HG03558 (cell line): ENCODE measurements around the gene CFAP299.
A peak's percentile ranks its signal among the peaks of the same experiment; 100 is the strongest.

Experiments used
- ATAC-seq: cut with Tn5 transposase; IDR thresholded peaks from one replicate; pipeline ENCODE4 v1.9.1; 2021; ENCODE audit warnings: moderate number of reproducible peaks; ENCODE audit not compliant: unreplicated experiment; ENCODE audit errors: extremely low read depth

The CFAP299 gene

DNA sequence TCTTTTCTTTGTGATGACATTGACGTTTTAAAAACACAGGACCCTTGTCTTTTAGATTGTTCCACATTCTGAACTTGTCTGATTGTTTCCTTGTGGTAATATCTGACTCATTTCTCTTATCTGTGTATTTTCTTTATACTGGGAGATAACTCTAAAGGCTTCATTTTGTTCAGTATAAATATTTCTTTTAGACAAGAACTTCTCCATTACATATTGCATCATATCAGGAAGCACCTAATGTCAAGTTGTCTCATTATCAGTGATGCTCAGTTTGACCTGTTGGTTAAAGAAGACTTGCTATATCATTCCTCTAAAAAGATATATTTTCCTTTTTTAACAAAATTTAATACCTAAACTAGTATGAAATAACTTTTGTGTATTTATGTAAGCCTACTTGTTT, 542.7 kb downstream of the CFAP299 start:
- ATAC-seq: no peak

GRCh38 chr4:80897537-80898303, 562.2 kb downstream of the CFAP299 start:
- ATAC-seq: peak; percentile 68

DNA sequence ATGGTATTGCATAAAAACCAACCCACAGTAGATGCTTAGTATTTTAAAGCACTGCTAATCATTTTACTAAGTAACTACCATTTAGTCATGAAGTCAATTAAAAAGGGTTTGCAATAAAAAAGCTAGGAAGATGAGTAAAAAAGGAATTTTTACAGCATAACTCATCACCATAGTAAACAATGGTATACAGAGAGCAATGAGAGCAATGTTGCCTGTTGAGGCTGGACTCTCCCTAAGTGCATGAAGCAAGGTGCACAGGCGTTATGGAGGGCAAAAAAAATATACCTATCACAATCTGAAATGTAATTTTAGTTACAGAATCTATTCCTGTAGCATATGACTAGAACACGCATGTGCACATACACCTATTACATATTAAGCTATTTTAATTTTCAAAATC, 565.4 kb downstream of the CFAP299 start:
- no peak for ATAC-seq

DNA sequence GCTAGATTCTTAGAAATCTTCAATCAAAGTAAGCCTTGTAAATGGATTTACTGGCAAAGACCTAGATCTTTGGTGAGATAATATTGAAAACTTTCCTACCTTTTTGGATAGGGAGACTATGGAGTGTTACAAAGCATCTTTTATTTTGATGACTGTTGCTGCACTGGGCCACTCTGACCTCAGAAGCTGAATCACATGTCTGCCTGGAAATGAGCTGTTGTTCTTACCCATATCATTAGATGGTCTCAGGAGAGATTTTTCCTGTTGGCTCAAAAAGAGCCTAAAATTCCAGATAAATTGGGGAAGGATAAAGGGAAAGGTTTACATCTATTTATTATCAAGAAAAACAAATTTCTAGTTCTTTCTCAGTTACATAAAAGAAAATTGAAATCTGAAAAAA, 567.5 kb downstream of the CFAP299 start:
- ATAC-seq: no peak

DNA sequence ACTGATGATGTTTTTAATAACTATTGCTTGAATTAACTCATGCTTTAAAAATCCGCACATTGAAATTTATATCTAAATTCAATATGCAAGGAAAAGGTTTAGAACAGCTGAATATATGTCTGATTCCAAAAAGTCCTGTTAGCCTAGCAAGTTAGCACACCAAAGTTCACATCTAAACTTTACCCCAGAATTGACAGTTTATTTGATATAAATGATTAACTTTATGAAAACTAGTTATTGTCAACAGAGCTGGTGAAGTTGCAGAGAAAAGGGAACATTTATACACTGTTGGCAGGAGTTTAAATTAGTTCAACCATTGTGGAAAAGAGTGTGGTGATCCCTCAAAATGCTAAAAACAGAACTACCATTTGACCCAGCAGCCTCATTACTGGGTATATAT, 574.4 kb downstream of the CFAP299 start:
- ATAC-seq: no peak

DNA sequence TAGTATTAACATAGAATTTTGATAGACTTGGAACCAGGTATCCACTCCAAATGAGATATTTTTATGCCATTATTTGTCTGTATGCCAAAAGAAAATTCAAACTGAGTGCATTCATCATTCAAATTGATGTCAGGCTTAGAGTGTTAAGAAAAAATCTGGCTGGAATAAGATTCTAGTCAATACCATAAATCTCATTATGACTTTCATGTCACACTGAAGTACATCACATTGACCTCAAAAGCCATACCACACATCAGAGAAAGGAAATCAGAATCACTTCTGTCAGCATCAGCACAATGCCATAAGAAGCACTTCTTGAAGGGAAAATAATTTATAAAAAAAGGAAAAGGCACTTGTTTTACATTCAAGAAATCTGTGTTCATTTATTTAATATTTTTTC, 575.9 kb downstream of the CFAP299 start:
- ATAC-seq: no peak

DNA sequence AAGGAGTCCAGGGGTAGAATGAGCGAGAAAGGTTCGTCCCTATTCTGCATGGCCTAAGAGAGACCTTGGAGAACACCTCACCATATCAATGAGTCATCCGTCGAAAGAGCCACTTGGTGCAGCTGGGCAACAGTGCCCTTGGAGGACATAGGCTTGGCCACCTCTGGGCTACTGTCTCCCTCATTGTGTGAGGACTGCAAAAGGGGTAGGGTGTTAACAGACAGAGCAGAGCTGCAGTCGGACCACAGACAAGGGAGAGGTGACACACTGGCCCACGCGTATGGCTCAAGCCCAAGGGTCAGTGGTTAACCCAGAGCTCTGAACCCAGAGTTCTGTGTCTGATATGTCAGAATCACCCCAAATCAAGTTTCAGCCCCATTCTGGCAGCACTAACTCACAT, 576.8 kb downstream of the CFAP299 start:
- no peak for ATAC-seq

DNA sequence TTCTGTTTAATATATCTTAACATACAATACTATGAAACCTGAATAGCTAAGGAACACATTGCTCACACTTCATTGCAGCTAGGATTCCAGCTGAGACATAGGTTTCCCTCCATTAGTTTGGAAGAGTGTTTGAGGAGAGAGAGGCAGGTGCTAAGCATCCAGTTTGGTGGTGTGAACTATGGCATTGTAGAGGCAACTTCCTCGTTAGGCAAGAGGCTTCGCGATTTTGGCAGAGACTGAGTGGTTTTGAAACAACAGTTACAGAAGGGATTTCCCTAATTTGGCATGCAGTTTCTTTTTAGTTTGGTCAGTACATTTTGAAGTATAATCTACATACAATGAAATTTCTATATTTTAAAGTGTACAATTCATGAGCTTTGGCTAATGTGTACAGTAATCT, 577.9 kb downstream of the CFAP299 start:
- ATAC-seq: peak; percentile 88

DNA sequence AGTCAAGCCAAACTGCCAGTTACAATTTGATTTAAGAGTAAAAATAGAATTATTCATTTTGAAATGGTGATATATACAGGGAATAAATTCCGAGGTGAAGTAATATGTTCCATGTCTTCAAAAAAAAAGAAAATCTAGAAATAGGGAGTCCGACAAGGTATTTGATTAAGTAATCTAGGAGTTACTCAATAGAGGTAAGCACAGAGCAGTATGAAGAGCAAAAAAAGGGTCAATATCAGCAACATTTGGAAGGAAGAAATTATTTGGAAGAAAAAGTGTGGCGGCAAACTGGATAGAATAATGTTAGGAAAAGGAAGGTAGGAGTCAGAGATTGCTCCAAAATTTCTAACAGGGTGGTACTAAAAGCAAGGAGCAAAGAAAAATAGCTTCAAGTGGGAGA, 581.2 kb downstream of the CFAP299 start:
- no peak for ATAC-seq

DNA sequence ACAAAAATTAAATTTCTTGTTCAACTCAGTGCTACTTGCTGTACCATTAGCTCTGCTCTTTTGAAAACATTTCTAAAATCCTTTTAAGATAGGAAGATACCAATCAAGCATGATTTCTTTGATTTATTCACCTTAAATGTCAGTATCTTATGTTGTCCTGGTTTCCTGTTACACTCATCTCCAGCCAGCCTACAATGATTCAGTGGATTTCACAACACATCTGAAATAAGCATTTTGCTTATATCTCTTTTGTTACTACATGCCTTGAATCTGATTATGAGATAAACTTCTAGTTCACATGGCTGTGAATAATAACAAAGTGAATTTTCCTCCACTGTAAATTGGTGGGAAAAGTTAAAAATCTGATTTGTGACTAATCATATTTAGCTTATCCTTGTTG, 582.5 kb downstream of the CFAP299 start:
- no peak for ATAC-seq

GRCh38 chr4:80921441-80921840, 585.9 kb downstream of the CFAP299 start:
- ATAC-seq: no peak

DNA sequence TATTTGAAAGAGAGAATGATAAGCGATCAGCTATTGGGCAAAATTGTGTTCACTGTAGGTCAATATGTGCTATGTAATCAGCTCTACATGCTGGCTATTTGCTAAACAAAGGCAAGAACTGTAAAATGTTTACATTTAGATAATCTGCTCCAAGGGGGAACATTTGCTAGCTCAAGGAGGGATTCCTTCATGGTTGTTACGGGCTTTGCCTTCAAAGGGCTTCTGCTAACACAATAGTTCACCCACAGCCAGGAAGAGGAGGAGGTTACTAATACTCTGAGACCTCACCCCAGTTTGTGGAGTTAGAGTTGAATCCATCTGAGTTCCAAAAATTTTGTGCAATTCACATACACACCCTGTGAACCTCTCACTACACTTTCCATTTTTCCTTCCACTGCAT, 587.4 kb downstream of the CFAP299 start:
- ATAC-seq: no peak

GRCh38 chr4:80925293-80925692, 589.8 kb downstream of the CFAP299 start:
- no peak for ATAC-seq

DNA sequence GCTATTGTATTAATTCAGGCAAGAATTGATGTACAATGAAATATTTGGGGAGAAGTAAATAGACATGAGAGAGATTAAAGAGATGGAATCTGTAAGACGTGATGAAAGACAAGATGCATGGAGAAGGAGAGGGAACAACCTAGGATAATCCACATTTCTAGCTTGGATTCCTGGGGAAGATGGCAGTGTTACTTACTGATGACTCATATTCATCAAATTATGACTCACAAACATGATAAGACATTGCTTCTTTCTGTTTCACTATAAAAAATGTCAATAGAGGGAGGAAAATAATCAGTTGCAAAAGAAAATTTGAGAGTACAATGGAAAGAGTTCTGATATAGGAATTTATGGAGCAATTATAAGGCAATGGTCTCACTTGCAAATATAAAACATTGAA, 590.9 kb downstream of the CFAP299 start:
- no peak for ATAC-seq

DNA sequence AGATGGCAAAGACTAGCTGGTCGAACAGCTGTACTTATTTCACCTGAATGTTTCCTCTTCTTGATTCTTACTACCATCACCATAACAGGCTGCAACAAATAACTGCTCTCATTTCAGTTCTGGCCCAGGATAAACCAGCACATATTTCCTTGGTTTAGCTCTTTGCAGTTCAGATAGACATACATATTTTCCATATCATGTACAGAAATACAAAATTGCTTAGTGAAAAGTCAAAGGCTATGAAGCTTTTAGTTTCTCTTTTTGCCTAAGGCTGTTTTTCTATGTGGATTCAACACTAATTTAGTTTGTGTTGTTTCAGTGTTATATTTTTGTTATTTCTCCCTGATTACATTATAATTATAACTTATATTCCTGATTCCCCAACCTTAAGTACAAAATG, 591.4 kb downstream of the CFAP299 start:
- no peak for ATAC-seq

- ATAC-seq: no peak
Measured at GRCh38 chr4:80927420-80927819, 591.9 kb downstream of the CFAP299 start.

GRCh38 chr4:80931631-80932081, 596.1 kb downstream of the CFAP299 start:
- ATAC-seq: no peak

- no peak for ATAC-seq
Measured at GRCh38 chr4:80948141-80948540, 612.6 kb downstream of the CFAP299 start.

DNA sequence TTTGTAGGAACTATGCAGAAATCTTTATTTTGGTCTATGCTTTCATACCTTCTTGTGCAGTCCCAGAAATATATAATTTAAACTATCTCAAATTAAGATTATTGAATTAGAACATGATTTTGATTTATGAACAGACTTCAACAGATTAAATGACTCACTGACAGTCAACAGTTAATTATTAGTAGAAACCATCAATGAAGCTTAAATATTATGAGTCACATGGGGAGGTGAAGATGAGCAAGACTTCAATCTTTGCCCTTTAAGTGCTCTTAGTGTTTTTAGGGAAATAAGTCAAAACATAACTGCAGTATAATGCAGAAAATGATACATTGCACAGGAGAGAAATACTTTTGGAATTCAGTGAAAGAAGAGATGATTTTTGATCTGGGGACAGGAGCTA, 613.5 kb downstream of the CFAP299 start:
- ATAC-seq: no peak

DNA sequence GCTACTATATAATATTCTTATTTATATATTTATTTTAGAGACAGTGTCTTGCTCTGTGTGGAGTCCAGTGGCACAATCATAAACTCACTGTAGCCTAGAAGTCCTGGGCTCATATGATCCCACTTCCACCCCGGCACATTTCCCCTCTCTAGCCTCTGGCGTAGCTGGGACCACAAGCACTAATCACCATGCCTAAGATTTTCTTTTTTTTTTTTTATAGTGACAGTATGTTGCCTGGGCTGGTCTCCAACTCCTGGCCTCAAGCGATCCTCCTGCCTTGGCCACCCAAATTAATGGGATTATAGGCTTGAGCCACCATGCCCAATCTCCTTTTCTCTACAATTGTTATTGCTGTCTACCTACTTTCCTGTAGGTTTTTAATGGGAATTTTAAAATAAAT, 620.9 kb downstream of the CFAP299 start:
- no peak for ATAC-seq

GRCh38 chr4:80963051-80963450, 627.5 kb downstream of the CFAP299 start:
- ATAC-seq: no peak

DNA sequence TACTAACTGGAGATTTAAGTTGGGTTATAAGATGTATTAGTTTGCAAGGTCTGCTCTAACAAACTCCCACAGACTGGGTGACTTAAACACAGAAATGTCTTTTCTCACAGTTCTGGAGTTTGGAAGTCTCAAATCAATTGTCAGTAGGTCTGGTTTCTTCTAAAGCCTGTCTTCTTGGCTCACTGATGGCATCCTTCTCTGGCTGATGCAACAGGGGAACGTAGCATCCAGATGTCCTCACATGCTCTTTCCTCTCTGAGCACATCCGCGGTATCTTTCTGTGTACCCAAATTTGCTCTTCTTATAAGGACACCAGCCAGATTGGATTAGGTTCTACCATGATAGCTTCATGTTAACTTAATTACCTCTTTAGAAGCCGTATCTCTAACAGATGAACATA, 631.8 kb downstream of the CFAP299 start:
- ATAC-seq: no peak
